NCI-H2171 (cell line): ENCODE results near the gene SLC17A2.

Experiments used
- DNase-seq: peaks from one replicate; lab custom pipeline; 2025; lab: John Stamatoyannopoulos, UW

SLC17A2 gene

DNA sequence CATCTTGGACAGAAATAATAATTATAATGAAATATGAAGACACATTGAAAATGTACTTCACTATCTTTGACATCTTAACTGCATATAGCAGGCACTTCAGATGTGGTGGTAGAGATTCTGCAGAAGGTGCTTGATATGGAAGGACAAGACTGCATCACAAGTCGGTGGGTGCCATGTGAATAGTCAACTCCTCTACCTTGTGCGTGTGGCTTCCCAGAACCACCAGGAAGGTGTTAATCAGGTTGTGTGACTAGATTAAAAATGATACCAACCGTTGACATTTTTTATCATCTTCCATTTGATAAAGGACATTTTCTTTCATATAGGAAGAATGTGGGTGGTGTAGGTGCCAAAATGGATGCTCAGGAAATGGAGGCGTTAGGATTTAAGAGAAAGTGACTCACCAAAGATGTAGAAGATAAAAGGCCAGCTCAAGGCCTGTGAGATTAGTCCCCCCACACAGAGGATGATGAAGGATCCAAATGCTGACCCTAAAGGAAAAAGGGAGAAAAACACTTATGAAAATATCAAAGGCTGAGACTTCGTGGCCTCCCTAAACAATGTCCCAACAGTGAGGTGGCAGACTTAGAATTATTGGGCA is 12.3 kb downstream of the SLC17A2 start:
- no peak for DNase-seq

DNA sequence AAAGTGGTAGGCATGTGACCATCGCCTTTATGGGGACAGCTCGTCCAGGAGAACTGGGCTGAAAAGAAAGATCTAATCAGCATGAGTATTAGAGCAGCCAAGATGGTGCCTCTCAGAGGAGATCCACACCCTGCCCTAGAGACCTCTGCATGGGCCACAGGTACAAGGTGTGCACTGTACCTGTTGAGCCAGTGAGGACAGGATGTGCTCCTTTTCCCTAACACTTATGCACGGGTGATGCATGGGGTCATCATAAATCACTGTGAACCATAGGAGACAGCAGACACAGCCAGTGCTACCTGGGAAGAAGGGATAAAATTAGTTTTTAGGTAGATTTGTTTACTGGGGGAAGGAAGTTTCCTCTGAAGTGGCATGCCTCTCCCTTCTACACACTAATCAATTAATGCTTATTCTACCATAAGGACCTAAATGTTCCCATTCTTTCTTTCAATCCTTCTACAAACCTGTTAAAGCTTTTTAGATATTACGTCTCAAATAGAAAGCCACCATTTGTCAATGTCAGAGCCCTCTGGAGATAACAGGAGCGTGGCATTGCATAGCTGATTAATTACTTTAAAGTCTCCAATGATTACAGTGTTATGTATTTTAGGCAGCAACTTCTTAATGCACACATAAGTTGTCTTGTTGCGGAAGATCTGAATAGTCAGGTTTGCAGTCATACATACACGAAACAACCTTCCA is 13.6 kb downstream of the SLC17A2 start:
- DNase-seq: no peak

DNA sequence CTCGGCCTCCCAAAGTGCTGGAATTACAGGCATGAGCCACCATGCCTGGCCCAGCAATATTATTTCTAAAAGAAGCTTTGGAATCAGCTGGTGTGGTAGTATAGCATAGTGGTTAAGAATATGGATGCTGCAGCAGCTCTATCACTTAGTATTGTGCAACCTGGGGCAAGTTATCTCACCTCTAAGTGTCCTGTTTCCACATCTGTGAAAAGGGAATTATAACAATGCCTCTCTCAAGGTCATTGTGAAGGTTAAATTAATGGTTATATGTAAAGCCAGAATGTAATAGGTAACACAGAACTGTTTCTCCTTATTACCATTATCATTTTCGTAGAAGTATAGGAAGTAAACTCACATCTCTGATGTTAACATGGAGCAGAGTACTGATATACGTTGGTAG is 14.2 kb downstream of the SLC17A2 start:
- DNase-seq: no peak

DNA sequence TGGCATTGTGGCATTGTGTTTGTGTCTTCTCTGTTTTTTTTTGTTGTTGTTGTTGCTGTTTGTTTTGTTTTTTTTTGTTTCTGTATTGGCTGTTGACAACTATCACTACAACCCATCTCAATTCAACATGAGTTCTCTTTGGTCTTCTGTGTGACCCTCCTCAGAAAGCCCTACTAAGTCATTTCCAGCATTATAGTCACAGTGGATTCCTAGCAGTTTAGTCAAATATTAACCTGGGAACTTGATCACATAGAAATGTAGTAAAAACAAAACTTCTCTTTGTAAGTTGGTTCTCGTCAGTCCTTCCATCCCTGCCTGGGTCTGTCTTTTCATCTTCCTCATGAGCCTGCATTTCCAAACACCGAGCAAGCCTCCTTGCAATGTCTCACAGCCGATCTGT is 16.8 kb downstream of the SLC17A2 start:
- no peak for DNase-seq

DNA sequence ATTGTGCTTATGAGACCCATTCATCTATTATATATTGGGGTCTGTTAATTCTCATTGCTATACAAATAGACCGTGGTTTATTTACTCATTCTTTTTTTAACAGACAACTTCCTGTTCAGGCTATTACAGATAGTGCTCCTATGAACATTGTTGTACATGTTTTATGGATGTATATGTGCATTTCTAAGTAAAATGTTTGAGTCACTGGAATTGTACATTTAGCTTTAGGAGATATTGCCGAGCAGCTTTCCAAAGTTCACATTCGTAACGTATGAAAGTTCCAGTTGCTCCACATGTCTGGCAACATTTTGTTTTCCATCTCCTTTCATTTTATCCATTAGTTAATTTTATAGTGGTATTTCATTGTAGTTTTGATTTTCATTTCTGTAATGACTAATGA is 19.1 kb downstream of the SLC17A2 start:
- no peak for DNase-seq

DNA sequence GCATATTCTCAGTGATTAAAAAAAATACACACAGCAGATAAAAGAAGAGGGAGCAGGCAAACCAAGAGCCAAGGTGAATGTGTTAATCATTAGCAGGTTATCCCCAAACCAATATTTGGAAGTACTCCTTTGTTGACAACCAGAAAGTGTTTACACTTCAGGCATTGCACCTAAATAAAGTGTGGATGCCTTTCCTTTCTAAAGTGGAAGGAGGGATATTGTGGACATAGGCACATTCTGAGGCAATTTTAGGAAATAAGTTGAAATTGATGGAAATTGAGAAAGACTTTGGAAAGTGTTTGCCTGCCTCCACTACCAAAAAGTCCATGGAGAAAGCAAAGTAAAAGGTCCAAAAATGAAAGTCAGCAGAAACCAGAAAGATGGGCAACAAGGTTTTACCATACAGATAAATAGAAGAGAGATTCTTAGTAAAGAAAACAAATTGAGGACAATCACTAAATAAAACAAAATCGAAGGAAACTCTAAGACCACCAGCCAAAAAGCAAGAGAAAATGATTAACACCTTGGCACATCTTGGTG is 22.9 kb downstream of the SLC17A2 start:
- no peak for DNase-seq

DNA sequence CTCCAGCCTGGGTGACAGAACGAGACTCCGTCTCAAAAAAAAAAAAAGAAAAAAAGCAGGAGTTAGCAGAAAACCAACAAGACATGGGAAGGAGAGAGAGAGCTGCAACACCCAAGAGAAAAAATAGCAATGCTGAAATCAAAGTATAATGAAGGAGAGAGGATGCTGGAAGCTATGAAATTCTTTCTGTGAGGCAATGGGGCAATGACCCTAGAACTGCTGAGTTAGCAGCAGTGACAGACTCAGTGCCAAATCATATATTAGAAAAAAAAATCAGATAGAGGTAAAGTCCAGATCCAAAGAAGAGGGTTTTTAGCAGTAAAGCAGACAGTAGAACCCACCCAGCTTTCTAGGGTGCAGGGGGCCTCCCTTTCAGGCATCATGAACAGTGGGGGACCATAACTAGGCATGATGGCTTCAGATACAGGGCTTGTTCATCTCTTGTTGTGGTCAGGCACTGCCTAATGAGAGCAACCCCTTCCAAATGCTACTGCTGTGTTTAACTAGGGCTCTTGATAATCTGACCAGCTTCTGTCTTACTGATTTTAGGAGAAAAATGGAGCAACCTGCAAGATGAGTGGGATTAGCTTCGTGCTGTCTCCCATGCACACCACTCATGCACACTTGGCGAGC is 26.9 kb downstream of the SLC17A2 start:
- DNase-seq: no peak

DNA sequence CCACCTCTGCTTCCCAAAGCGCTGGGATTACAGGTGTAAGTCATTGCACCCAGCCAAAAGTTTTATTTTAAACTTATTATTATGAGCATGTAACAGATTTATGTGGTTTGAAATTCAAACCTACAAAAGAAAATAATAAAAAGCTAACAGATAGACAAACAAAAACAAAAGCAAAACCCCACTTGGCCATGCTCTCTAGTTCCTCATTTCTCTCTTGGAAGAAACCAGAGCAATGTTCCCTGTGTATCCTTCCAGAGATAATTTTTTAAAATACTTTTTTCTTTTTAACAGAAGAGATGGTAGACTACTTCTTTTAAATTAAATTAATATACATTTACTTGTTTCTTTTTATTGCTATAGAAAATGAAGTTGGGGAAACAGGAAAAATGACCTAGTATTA is 28.4 kb downstream of the SLC17A2 start:
- DNase-seq: no peak

DNA sequence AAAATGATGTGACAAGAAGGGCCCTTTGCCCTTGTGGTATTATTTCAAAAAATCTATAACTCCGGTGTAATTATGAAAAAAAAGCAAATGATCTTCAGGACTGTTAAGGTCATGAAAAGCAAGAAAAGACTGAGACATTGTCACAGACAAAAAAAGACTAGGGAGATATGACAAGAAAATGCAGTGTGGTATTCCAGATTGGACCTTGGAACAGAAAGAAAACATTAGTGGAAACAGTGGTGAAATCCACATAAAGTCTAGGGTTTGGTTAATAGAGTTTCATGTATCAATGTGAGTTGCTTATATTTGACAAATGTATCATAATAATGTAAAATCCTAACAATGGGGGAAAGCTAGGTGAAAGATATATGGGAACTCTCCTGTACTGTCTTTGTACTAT is 29.6 kb downstream of the SLC17A2 start:
- DNase-seq: no peak

DNA sequence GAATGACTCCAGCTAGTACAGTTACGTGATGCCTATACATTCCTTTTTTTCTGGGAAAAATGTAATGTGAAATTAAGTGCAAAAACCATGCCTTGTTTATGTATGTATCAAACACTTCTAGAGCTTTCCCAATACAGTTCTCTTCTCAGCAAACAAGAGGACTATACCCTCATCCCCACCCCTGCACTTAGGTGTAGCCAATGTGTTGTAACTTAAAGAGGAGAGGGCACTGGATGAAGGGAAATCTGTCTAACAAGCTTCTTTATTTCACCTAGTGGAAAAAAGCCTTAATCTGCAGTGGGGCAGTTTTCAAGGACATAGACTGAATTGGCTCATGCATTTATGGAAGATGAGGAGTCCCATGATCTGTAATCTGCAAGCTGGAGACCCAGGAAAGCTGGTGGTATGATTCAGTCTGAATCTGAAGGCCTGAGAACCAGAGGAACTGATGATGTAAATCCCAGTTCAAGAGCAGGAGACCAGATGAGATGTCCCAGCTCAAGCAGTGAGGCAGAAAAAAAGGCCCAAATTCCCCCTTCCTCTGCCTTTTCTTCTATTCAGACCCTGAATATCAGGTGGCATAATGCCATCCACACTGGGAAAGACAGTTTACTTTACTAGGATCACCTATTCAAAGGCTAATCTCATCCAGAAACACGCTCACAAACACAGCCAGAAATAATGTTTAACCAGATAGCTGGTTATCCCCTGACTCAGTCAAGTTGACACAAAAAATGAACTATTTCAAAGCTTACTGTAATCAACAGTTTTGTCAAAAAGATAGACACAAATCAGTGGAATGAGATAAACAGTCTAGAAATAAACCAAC is 30.7 kb downstream of the SLC17A2 start:
- no peak for DNase-seq

DNA sequence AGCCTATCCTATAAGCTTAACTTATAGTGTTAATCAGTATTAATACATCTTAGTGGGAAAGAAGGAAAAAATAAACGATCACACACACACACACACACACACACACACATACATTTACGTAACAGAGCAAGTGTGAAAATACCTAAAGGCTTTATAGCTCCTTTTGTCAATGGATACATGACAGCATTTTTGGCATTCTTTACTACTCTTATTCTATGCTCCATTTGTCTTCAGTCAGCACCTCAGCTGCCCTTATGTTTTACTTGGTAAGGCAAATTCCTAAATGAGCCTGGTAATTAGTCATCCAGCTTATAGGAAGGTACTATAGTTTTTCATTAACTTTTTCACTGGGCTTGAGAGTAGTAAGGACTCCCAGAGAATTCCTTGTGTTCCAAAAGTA is 31.4 kb downstream of the SLC17A2 start:
- no peak for DNase-seq

DNA sequence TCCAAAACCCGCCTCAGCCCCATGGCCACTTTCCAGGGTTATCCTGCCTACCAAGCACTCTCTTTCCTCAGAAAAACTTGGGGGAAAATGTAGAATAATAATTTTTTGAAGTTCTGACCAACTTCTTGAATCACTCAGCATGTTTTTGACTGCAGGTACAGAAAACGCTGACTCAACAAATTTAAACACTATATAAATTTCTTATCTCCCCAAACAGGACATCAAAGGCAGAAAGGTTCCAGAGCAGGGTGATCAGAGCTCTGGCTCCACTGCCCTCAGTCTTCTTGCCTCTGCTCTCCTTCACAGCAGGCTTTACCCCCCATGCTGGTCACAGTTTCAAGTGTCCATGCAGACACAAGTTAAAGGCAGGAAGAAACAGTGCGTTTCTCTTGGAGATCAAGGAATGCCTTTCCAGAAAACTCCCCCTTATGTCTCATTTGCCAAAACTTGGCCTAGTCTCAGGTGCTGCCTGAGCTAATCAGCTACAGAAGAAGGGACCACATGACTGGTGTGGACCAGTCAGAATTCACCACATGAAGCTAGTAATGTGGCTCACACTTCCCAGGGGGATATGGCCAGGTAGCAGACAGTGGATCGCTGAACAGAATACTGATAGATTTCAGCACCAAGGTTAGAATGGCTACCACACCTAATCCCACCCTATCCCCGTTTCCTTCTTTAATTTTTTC is 32.1 kb downstream of the SLC17A2 start:
- DNase-seq: no peak

DNA sequence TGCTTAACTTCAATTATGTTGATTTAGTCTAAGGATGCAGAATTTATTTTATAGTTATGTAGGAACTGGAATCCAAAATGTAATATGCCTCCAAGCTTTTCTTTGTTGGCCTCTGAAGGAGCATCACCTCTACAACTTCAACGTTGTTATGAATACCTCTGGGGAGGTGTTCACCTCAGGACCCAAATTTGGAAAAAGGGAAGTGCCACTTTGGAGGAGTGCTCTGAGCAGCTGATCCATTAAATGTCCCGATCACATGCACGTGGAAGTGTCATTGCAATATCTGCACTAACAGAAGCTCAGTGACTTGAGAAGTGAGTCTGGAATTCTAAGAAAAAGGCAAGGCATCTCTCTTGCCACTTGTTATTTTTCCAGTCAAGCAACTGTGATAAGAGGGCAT is 34.2 kb downstream of the SLC17A2 start:
- DNase-seq: no peak

DNA sequence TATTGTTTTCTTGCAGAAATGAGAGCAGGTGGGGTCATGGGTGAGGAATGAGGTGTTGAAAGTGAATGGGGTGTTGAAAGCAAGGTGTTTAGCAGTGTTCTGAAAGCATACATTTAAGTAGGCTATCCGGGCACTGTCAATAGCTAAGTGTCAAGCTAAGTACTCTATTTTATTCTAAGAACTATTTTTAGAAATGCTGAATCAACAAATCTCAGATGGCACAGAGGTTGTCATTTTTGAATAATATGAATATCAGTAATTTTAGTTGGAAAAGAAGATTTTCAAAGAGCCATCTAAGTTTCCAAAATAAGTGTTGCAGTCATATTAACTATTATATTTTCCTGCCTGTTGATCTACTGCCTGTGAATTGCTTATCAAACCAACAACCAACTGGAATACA is 34.7 kb downstream of the SLC17A2 start:
- no peak for DNase-seq

DNA sequence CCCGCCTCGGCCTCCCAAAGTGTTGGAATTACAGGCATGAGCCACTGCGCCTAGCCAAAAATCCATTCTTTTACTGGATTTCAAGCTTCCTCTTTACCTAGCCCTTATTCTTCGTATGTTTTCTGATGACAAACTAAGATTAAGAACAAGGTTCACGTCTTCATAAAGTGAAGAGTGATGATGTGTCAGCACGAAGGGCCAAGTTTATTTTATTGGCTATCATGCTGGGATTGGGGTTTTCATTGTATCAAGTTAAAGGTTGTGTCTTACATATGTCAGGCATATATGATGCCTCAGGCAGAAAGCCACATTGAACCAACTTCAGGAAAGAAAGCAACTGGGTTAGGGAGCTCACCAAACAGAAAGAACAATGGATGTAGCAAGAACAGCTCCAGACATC is 36.7 kb downstream of the SLC17A2 start:
- DNase-seq: no peak

DNA sequence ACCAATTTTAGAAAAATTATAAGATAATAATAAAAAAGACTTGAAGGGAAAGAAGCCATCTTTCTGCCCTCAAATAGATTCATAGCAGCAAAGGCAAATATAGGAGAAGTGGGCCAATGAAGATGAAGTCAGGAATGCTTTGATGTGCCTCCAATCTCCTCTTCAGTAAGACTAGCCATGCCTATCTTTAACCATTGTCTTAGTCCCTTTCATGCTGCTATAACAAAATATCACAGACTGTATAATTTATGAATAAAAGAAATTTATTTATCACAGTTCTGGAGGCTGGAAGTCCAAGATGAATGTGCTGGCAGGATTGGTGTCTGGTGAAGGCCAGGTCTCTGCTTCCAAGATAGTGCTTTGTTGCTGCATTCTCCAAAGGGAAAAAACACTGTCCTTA is 37.6 kb downstream of the SLC17A2 start:
- no peak for DNase-seq

DNA sequence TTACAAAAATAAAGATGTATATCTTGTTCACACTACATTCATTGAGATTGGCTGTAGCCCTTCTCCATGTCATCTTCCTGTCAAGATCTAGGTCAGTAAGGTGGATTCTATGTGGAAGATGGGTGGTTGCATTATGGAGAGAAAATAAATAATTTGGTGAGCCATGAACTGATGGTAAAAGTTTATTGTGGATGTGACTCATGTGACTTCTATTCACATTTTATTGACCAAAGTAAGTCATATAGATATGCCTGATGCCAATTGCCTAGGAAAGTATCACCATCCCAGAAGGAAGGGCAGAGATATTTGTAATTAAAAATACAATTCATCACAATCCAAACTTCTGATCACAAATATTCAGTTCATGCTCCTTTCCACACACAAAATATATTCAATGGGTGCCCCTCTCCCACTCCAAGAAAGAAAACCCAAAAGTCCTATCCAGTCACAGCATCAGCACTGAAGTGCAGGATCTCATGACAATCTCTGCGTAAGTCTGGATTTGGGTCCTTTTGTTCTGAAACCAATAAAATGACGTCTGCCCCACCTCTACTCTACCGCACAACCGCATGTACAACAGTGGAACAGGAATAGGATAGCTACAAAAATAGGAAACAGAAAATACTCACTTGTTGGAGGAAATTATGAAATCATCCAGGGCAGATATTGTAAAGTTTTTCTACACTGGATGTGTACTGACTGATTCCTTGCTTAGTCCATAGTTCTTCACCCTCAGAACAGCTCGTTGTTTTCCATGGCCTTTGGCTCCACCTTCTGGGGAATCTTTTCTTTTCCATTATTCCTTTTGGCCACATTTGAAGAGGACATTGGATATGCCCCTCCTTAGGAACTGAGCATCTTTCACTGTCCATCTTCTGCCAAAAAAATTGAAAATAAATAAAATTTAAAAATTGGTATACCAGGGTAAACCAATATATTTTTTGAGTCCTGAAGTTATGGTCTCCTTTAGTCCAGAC is 40.3 kb downstream of the SLC17A2 start:
- DNase-seq: peak; percentile 34

DNA sequence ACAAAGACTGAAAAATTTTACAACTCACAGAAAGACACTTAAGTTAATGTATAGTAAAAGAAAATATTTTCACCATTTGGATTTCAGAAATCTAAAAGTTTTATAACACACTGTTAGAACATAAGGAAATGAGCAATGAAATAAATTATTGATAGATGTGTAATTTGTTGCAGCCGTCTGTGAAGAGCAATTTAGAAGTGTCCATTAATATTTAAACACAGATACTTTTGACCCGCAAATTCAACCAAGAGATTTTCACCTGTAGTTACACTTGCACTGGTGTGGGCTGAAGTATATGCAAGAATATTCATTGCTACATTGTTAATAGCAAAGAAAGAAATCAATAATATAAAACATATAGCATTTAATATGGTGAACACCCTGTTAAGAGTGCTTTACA is 41.9 kb downstream of the SLC17A2 start:
- DNase-seq: no peak

DNA sequence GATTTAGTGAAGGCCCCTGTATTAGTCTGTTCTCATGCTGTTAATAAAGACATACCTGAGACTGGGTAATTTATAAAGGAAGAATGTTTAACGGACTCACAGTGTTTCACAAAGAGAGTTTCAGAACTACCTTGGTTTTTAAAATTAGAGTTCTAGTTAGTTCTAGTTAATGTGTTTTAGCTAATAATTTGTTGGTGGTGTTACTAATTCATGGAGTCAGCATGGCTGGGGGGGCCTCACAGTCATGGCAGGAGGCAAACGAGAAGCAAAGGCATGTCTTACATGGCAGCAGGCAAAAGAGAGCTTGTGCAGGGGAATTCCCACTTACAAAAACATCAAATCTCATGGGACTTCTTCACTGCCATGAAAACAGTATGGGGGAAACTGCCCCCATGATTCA is 44.4 kb downstream of the SLC17A2 start:
- DNase-seq: no peak

DNA sequence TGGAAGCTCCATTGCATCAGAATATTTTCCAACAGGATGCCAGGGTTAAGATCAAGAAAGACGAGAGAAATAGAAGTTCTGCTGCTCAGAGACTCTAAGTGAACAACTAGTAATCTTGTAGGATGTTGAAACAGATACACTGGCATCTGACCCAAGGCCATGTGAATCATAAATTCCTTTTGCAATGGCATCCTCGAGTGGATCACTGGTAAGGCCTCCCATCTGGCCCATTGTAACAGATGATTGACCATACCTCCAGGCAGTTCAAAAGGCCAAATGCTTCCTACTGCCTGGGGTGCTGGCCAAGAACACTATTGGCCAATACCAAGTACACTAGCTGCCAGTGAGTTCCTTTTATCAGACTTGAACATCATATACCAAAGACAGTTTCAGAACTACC is 46.5 kb downstream of the SLC17A2 start:
- no peak for DNase-seq

DNA sequence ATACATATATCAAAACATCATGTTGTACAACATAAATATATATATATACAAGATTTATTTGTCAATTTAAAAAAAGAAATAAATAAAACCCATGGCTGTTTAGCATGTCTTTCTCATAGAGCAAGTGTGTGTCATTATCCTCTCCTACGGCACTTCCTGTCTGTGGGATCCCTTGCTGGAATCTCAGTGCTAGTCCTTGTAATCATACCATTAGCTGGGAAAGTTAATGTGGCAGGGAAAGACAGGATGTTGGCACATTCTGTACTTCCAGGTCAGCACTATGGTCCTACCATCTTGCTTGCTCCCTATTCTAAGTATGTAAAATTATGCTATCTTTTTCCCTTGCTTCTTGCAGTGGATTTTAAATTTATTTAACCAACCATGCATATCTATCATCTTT is 47.0 kb downstream of the SLC17A2 start:
- DNase-seq: no peak
